Fibroblast of pulmonary artery (primary cell): ENCODE measurements around the gene TMEM269.

ENCODE experiments used
- DNase-seq: peaks from one replicate; pipeline ENCODE4 v3.0.0-alpha.2; 2010; ENCODE audit warnings: low read depth
- H3K4me3 ChIP-seq: replicated peaks from 2 replicates; pipeline ENCODE4 v1.5.1; 2011; ENCODE audit warnings: low read depth, mild to moderate bottlenecking, control low read depth, low read length, moderate library complexity
- CTCF ChIP-seq: IDR thresholded peaks from 2 replicates; pipeline ENCODE4 v1.5.1; 2011; ENCODE audit warnings: mild to moderate bottlenecking, control low read depth, low read length, inconsistent platforms; ENCODE audit errors: missing control alignments

Gene TMEM269

DNA sequence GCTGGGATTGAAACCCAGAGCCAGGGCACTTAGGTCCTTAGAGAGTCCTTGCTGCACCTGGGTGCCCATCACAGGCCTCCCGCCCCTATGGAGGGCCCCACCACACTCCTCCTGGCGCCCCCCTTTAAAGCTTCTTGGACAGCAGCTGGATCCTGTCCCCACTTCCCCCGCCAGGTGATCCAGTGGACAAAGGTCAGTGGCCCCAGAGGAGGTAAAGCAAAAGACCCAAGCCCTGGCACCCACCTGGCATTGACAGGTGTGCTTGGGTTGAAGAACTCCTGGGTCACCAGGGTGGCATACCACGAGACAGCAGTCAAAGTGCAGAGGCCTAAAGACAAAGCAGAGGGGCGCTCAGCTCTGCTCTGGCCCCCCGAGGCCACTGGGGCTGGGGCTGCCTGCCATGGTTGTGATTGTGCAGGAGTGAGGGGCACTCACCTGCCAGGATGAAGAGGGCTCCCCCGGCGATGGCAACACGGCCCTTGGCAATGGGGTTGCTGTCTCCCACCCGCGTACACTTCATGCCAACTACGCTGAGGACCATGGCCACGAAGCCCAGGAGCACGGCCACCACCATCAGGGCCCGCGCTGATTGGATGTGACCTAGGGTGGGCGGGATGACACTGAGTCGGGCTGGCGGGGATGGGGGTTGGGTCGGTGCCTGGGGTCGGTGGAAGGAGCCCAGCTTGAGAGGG, 46.7 kb upstream of the TMEM269 start:
- TF ChIP-seq CTCF, result no peak
- no peak for DNase-seq
- H3K4me3 ChIP-seq, result no peak overlapping the region

GRCh38 chr1:42738678-42739226, 46.0 kb upstream of the TMEM269 start:
- no peak overlapping the region for H3K4me3 ChIP-seq

GRCh38 chr1:42739753-42740700, 44.8 kb upstream of the TMEM269 start, which contains the start of gene CLDN19:
TSS of gene CLDN19 (minus strand) at chr1:42740236. CDS start at chr1:42740063, 173 bp downstream.
- TF ChIP-seq CTCF, result no peak
- no peak within 1 kb of the TSS for H3K4me3 ChIP-seq
- no peak for DNase-seq

More at GRCh38 chr1:42738678-42739226, 46.0 kb upstream of the TMEM269 start:
- DNase-seq, result no peak
- TF ChIP-seq CTCF, result no peak

DNA sequence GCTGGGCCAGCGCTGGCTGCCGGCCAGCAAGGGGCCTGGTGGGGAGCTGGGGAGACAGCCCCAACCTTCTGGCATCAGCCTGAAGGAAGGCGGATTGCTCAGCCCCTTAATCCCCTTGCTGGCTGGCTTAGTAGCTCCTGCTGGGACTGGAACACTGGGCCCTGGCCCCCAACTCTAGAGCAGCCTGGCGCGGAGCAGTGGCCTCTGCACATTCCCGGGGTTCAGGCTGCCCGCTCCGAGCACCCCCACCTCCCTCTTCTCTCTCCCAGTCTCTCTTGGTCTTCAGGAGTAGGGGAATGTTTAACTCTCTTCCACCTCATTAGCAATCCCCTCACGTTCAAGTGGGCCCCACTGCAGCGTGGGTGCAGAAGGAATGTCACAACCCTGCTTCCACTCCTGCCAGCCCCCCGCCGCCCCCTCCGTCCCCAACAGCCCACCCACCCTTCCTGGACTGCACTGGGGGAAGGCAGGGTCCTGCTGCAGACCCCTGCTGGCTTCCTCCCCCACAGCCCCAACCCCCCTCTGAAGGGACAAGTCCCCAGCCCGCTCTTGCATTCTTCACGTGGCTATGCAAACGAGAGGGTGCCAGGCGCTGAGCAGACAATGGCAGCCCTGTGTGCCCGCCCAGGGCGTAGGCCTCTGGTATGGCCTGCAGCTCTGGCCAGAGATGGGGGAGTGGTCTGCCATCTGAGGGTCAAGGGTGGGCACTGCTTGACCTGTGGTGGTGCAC, 43.8 kb upstream of the TMEM269 start:
- H3K4me3 ChIP-seq, result no peak overlapping the region
- no peak for TF ChIP-seq CTCF
- DNase-seq, result no peak

DNA sequence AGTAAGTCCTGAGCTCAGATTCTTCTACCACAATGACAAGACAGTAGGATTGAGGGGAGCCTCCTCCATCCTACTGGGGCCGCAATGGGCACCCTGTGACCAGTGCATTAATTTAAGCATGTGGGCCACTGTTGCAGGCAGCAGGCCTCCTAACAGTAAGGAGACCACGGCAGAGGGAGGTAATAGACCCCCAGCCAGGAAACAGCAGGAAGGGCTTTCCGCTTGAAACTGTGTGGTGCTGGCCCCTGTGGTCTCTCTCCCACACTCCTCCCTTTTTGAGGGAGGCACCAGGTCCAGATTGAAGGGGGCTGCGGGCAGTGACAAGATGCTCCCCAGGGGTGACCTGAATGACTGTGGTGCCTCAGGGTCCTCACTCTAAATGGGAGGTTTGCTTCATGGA, 43.1 kb upstream of the TMEM269 start:
- TF ChIP-seq CTCF, result no peak
- H3K4me3 ChIP-seq, result no peak overlapping the region
- DNase-seq, result no peak

GRCh38 chr1:42742141-42742540, 42.6 kb upstream of the TMEM269 start:
- DNase-seq, result no peak
- no peak overlapping the region for H3K4me3 ChIP-seq
- TF ChIP-seq CTCF, result no peak
